RWPE2 (cell line): ENCODE data around the gene SAP25.
A peak's percentile ranks its signal among the peaks of the same experiment; 100 is the strongest.

Source experiments
- ATAC-seq: fragments of 200-7000 bp; cut with Tn5 transposase; 3 replicates; pipeline ENCODE4 v1.9.1; 2021; ENCODE audit warnings: low read depth
- DNase-seq: peaks from one replicate; pipeline ENCODE4 v3.0.0-alpha.2; 2020; ENCODE audit warnings: low spot score
- H3K27ac ChIP-seq: fragments of 450-650 bp; 2 replicates; pipeline ENCODE4 v1.5.1; 2017; ENCODE audit warnings: mild to moderate bottlenecking; ENCODE audit not compliant: poor library complexity, severe bottlenecking
- H3K27me3 ChIP-seq: fragments of 250-450 bp; sonication (Bioruptor Pico); 2 replicates; pipeline ENCODE4 v1.5.1; 2021; ENCODE audit warnings: mild to moderate bottlenecking, moderate library complexity; ENCODE audit not compliant: insufficient read depth, poor library complexity, severe bottlenecking
- H3K36me3 ChIP-seq: fragments of 250-450 bp; sonication (Bioruptor Pico); 2 replicates; pipeline ENCODE4 v1.5.1; 2020; ENCODE audit warnings: low read depth, mild to moderate bottlenecking, moderate library complexity
- H3K4me1 ChIP-seq: fragments of 250-450 bp; sonication (Bioruptor Pico); 2 replicates; pipeline ENCODE4 v1.5.1; 2021; ENCODE audit warnings: mild to moderate bottlenecking, moderate library complexity; ENCODE audit not compliant: insufficient read depth, poor library complexity, severe bottlenecking
- H3K4me3 ChIP-seq: fragments of 250-450 bp; sonication (Bioruptor Pico); 2 replicates; pipeline ENCODE4 v1.5.1; 2021; ENCODE audit warnings: mild to moderate bottlenecking, moderate library complexity; ENCODE audit not compliant: severe bottlenecking
- H3K9me3 ChIP-seq: fragments of 250-450 bp; sonication (Bioruptor Pico); 2 replicates; pipeline ENCODE4 v1.5.1; 2021; ENCODE audit warnings: mild to moderate bottlenecking, moderate library complexity; ENCODE audit not compliant: severe bottlenecking
- TF ChIP-seq, protein P1 (sequence below): fragments of 450-650 bp; IDR thresholded peaks from one replicate; pipeline ENCODE4 v1.5.1; 2017; ENCODE audit warnings: mild to moderate bottlenecking, moderate library complexity; ENCODE audit not compliant: poor library complexity, severe bottlenecking

The SAP25 gene

DNA sequence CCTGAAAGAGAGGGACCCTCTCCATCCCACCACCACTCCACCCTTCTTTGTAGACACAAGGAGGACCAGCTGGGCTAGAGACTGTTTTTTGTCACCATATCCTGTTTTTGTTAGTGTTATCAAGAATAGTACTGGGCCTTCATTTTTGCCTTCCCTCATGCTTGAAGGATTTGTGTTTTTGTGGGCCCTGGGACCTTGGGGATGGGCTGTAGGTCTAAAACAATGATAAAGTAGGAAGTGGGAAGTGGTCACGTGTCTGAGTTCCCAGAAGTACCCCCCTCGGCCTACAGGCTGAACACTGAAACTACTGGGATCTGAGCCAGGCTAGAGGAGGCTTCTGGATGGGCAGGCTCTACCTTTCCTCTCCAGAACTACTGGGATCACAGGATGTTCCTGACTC, 25.8 kb downstream of the SAP25 start:
- DNase-seq (no peak), ATAC-seq (no peak)
- TF ChIP-seq, protein P1, sequence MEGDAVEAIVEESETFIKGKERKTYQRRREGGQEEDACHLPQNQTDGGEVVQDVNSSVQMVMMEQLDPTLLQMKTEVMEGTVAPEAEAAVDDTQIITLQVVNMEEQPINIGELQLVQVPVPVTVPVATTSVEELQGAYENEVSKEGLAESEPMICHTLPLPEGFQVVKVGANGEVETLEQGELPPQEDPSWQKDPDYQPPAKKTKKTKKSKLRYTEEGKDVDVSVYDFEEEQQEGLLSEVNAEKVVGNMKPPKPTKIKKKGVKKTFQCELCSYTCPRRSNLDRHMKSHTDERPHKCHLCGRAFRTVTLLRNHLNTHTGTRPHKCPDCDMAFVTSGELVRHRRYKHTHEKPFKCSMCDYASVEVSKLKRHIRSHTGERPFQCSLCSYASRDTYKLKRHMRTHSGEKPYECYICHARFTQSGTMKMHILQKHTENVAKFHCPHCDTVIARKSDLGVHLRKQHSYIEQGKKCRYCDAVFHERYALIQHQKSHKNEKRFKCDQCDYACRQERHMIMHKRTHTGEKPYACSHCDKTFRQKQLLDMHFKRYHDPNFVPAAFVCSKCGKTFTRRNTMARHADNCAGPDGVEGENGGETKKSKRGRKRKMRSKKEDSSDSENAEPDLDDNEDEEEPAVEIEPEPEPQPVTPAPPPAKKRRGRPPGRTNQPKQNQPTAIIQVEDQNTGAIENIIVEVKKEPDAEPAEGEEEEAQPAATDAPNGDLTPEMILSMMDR, result no peak
- no peaks in the 10 kb centered on the region for H3K27me3 ChIP-seq
- peaks cover 29% of the 10 kb centered on the region for H3K36me3 ChIP-seq
- no peaks in the 10 kb centered on the region for H3K9me3 ChIP-seq
- peaks cover 45% of the 10 kb centered on the region for H3K4me1 ChIP-seq
- H3K27ac ChIP-seq, result peak overlapping the region; percentile 98
- no peak overlapping the region for H3K4me3 ChIP-seq

DNA sequence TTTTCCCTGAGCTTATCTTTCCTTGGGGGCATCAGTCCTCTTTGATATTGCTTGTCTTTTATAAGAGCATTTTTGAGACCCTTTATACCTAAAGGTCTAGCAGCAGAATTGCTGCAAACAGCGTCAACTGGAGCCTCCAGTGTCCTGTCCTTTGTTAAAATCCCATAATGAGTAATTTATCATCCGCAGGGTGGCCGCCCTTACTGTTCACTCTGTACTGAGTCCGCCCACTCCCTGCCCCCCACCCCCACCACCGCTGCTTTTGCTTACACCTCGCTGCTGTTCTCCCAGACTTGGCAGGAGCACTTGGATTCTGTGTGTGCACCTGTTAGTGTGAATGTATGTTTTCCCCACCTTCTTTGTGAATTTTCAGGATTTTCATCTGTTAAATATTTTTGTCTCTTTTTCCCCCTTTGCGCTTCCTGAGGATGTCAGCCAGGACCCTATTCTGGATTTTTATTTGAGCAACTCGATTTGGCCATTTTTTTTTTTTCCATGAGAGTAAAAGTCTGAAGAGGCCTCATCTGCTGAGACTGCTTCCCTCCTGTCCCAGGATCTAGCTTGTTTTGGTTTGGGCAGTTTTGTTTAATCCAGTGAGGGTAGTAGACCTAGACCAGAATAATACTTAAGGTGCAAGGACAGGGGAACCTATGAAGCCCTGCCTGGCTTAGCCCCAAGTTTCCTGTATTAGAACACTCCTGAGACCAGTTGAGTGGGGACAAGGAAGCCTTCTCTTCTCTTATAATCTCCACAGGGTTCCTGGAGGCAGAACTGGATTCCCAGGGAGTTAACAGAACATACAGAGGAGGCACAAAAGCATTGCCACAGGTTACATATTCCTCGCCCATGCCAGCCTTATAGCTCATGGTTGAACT, 26.5 kb downstream of the SAP25 start:
- ATAC-seq (no peak), DNase-seq (no peak)
- TF ChIP-seq, protein P1, result no peak
- Histone ChIP-seq H3K4me3 (no peak overlapping the region), H3K9me3 (no peaks in the 10 kb centered on the region), H3K27me3 (no peaks in the 10 kb centered on the region), H3K27ac (peak overlapping the region; percentile 98), H3K36me3 (peaks cover 23% of the 10 kb centered on the region), H3K4me1 (peaks cover 45% of the 10 kb centered on the region)

DNA sequence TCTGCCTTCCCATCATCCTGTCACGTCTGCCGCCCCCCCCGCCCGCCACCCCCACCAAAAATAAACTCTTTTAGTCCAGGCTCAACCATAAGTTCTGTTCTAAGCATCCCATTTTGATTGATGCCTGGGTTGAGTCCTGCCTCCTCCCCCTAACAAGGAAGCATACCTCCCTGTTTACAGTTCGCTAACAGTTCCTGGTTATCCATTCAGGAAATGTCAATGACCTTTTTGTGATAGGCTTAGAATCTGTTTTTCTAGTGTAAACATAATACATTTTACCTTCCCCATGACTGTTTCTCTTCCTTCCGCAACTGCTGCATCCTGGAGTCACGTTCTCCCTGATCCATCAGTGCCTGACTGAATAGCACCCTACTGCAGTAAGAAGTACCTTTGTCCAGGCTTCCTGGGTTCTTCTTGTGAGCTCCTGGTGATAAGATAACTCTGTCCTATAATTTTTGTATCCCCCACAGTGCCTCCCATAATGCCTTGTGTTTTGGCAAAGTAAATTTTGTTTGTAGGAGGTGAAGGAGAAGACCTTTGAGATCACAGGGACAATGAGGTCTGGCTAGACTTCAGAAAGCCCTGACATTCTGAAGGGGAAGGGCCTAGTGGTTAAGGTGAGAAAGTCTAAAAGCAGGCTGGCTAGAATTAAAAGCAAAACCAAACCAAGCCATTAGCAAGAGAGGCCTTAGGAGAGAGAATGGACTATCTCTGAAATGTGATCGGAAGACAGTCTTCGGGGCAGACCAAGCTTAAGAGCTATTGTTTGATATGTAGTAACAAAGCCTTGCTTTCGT, 27.4 kb downstream of the SAP25 start:
- peaks cover 20% of the 10 kb centered on the region for H3K36me3 ChIP-seq
- DNase-seq (no peak), ATAC-seq (peak; percentile 24)
- no peaks in the 10 kb centered on the region for H3K9me3 ChIP-seq
- H3K4me1 ChIP-seq, result peaks cover 45% of the 10 kb centered on the region
- H3K27ac ChIP-seq, result peak overlapping the region; percentile 98
- TF ChIP-seq, protein P1, result no peak
- H3K4me3 ChIP-seq, result no peak overlapping the region
- H3K27me3 ChIP-seq, result no peaks in the 10 kb centered on the region

DNA sequence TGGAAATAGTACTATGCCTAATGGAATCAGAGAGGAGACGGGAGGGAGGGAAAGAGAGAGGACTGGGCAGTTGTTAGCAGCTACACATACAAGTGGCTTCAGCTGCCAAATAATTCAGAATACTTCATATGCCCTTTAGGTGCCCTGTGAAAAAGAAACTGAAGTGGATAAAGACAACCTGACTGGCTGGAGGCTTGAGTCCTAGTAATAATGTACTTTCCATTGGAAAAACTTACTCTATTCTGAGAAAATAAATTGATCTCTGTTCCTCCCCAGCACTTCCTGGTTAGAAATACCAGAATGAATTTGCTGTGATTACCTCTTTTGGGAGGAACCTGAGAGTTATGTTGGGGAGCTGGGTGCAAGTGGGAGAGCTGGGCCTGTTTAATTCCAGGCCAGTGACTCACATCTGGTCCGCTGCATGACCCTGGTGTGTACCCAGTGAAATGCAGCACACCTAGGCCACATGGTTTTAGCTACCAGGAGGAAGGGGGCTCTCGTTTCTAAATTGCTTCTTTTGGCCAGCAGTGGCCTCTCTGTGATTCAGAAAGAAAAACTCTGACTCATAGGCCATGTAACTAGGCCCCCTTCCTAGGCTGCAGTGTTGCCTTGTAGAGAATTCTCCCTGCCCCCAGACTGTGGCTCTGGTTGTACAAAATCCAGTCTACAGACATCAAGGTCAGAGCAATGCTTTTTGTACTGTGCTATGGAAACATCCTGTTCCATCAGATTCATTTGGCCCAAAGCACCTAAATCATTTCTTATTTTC, 28.2 kb downstream of the SAP25 start:
- Histone ChIP-seq H3K27ac (peak overlapping the region; percentile 98), H3K4me1 (peaks cover 45% of the 10 kb centered on the region), H3K4me3 (no peak overlapping the region), H3K27me3 (no peaks in the 10 kb centered on the region), H3K9me3 (no peaks in the 10 kb centered on the region), H3K36me3 (peaks cover 19% of the 10 kb centered on the region)
- ATAC-seq, result peak; percentile 96
- peak; percentile 93 for DNase-seq
- TF ChIP-seq, protein P1, result peak; percentile 37
